HAP-1 (cell line): Measurements from ENCODE around the gene PIM2.
"Not testable (repeated sequence)": the region's sequence is repeated elsewhere in the genome, so short reads cannot be mapped to it uniquely, and the experiment has no call there.

Experiments used
- DNase-seq, 2 experiments: peaks; one replicate each; pipeline ENCODE4 v3.0.0-alpha.2; 2016 to 2020; ENCODE audit warnings: low spot score in 2 of 2
- H3K27me3 ChIP-seq: fragments of 250-450 bp; sonication (Bioruptor Pico); 2 replicates; pipeline ENCODE4 v1.5.1; 2020; ENCODE audit warnings: low read depth, mild to moderate bottlenecking, moderate library complexity
- H3K36me3 ChIP-seq: fragments of 250-450 bp; sonication (Bioruptor Pico); replicated peaks from 2 replicates; pipeline ENCODE4 v1.5.1; 2020; ENCODE audit warnings: mild to moderate bottlenecking
- H3K4me1 ChIP-seq: fragments of 250-450 bp; sonication (Bioruptor Pico); 2 replicates; pipeline ENCODE4 v1.5.1; 2020; ENCODE audit warnings: mild to moderate bottlenecking
- H3K4me3 ChIP-seq: fragments of 250-450 bp; sonication (Bioruptor Pico); 2 replicates; pipeline ENCODE4 v1.5.1; 2020; ENCODE audit warnings: mild to moderate bottlenecking, moderate library complexity
- H3K9me3 ChIP-seq: fragments of 250-450 bp; sonication (Bioruptor Pico); 2 replicates; pipeline ENCODE4 v1.5.1; 2020; ENCODE audit warnings: mild to moderate bottlenecking, moderate library complexity
- in situ Hi-C: fragments of 300-500 bp; cut with MboI; formaldehyde crosslinking; loops from 3 replicates; pipeline ENCODE4 v1.14.3; 2020; ENCODE audit warnings: low sequenced_read_pairs, inconsistent platforms, mixed read lengths

The PIM2 gene

GRCh38 chrX:48892896-48893295, 25.9 kb downstream of the PIM2 start:
- DNase-seq, result no peak
- in situ Hi-C loops, result no loop called here
- peaks cover 8% of the 10 kb centered on the region; the same call in 1 of the 2 replicates for H3K4me1 ChIP-seq
- H3K36me3 ChIP-seq, result peaks cover 27% of the 10 kb centered on the region
- no peaks in the 10 kb centered on the region for H3K27me3 ChIP-seq
- no peaks in the 10 kb centered on the region for H3K9me3 ChIP-seq
- no peak overlapping the region for H3K4me3 ChIP-seq

- Histone ChIP-seq H3K9me3 (no peaks in the 10 kb centered on the region), H3K4me1 (peaks cover 8% of the 10 kb centered on the region; the same call in 1 of the 2 replicates), H3K36me3 (peaks cover 27% of the 10 kb centered on the region), H3K4me3 (peak overlapping the region; percentile 33), H3K27me3 (no peaks in the 10 kb centered on the region)
- peak; percentile 85 to 96 for DNase-seq
- in situ Hi-C loops, result no loop called here
These were observed 27.2 kb downstream of the PIM2 start for GRCh38 chrX:48891402-48892288.

GRCh38 chrX:48890934-48891401, 27.9 kb downstream of the PIM2 start:
- Histone ChIP-seq H3K36me3 (peaks cover 27% of the 10 kb centered on the region), H3K4me1 (peaks cover 8% of the 10 kb centered on the region; the same call in 1 of the 2 replicates), H3K4me3 (peak overlapping the region; percentile 33), H3K9me3 (no peaks in the 10 kb centered on the region), H3K27me3 (no peaks in the 10 kb centered on the region)
- in situ Hi-C loops, result no loop called here
- DNase-seq, result no peak

GRCh38 chrX:48890296-48890925, 28.4 kb downstream of the PIM2 start:
- H3K9me3 ChIP-seq, result no peaks in the 10 kb centered on the region
- in situ Hi-C loops, result no loop called here
- H3K4me1 ChIP-seq, result peaks cover 8% of the 10 kb centered on the region; the same call in 1 of the 2 replicates
- H3K36me3 ChIP-seq, result peaks cover 23% of the 10 kb centered on the region
- H3K27me3 ChIP-seq, result no peaks in the 10 kb centered on the region
- no peak for DNase-seq
- H3K4me3 ChIP-seq, result no peak overlapping the region

- DNase-seq, in situ Hi-C loops, H3K9me3 ChIP-seq, H3K4me3 ChIP-seq, H3K4me1 ChIP-seq, H3K27me3 ChIP-seq, H3K36me3 ChIP-seq: not testable (repeated sequence)
These were observed 32.2 kb downstream of the PIM2 start for GRCh38 chrX:48886586-48886985.

- Histone ChIP-seq H3K9me3 (no peaks in the 10 kb centered on the region), H3K36me3 (no peaks in the 10 kb centered on the region), H3K27me3 (no peaks in the 10 kb centered on the region), H3K4me3 (no peak overlapping the region), H3K4me1 (no peaks in the 10 kb centered on the region)
- in situ Hi-C loops, result no loop called here
- DNase-seq, result no peak
These were observed 35.1 kb downstream of the PIM2 start for GRCh38 chrX:48883729-48884128.

GRCh38 chrX:48876944-48877343, 41.9 kb downstream of the PIM2 start:
- H3K9me3 ChIP-seq, H3K4me3 ChIP-seq, in situ Hi-C loops, H3K36me3 ChIP-seq, H3K4me1 ChIP-seq, H3K27me3 ChIP-seq, DNase-seq: not testable (repeated sequence)

- H3K36me3 ChIP-seq, H3K4me3 ChIP-seq, H3K27me3 ChIP-seq, in situ Hi-C loops, H3K4me1 ChIP-seq, H3K9me3 ChIP-seq, DNase-seq: not testable (repeated sequence)
These were observed 46.8 kb downstream of the PIM2 start for GRCh38 chrX:48872017-48872416.

- H3K27me3 ChIP-seq, result no peaks in the 10 kb centered on the region
- DNase-seq, result no peak
- H3K4me3 ChIP-seq, result no peak overlapping the region
- H3K4me1 ChIP-seq, result peaks cover 4% of the 10 kb centered on the region; the same call in 1 of the 2 replicates
- H3K36me3 ChIP-seq, result no peaks in the 10 kb centered on the region
- in situ Hi-C loops, result no loop called here
- no peaks in the 10 kb centered on the region for H3K9me3 ChIP-seq
These were observed 54.6 kb downstream of the PIM2 start for GRCh38 chrX:48864210-48864609.
